Activated B cell treated with CpG ODN at 0.5 μM for 24 hours (primary cell): Measurements from ENCODE around the gene BARHL1. TPM values are rescaled to one million over a fixed set of nuclear protein-coding genes. Genes with fewer than 3 reads are reported as not detected.

ENCODE experiments used
- ATAC-seq: fragments of 200-7000 bp; cut with Tn5 transposase; one replicate; pipeline ENCODE4 v1.10.0; 2021; ENCODE audit warnings: low read depth, mild to moderate bottlenecking, moderate library complexity
- CTCF ChIA-PET: fragments of 350-600 bp; sonication (Branson Sonifier 250); formaldehyde crosslinking; loops from one replicate; lab custom pipeline; 2021; ENCODE audit warnings: antibody characterized with exemption; lab: Charles Lee
- POLR2A ChIA-PET: fragments of 350-600 bp; sonication (Branson Sonifier 250); formaldehyde crosslinking; loops from one replicate; lab custom pipeline; 2021; ENCODE audit warnings: antibody characterized with exemption; lab: Charles Lee
- DNase-seq: peaks from one replicate; pipeline ENCODE4 v3.0.0; 2022
- H3K27ac Mint-ChIP-seq: one replicate; pipeline ENCODE4 v1.8.0; 2020; ENCODE audit warnings: mixed read lengths
- H3K27me3 Mint-ChIP-seq: one replicate; pipeline ENCODE4 v1.8.0; 2021; ENCODE audit warnings: mixed read lengths
- H3K36me3 Mint-ChIP-seq: one replicate; pipeline ENCODE4 v1.8.0; 2021; ENCODE audit warnings: low read depth, mixed read lengths
- H3K4me1 Mint-ChIP-seq: one replicate; pipeline ENCODE4 v1.8.0; 2021; ENCODE audit warnings: mixed read lengths
- H3K4me3 Mint-ChIP-seq: one replicate; pipeline ENCODE4 v1.8.0; 2020; ENCODE audit warnings: mild to moderate bottlenecking, mixed read lengths
- H3K9me3 Mint-ChIP-seq: one replicate; pipeline ENCODE4 v1.8.0; 2020; ENCODE audit warnings: mixed read lengths
- CTCF ChIP-seq: fragments of 200-600 bp; IDR thresholded peaks from one replicate; pipeline ENCODE4 v1.8.0; 2022; ENCODE audit warnings: antibody characterized with exemption, mild to moderate bottlenecking
- intact Hi-C: fragments of 100-400 bp; cut with micrococcal nuclease; formaldehyde crosslinking; loops from one replicate; pipeline ENCODE4 v1.15.1; 2024
- total RNA-seq: library from RNA; stranded (reverse); gene quantifications from 2 replicates; pipeline ENCODE4 v1.2.3, GENCODE V29; 2022

The BARHL1 gene
- total RNA-seq, 1 donor from 2014 or later = not detected

- DNase-seq (no peak), ATAC-seq (no peak)
- peaks cover 9% of the 10 kb centered on the region for H3K36me3 Mint-ChIP-seq
- H3K4me3 Mint-ChIP-seq = no peak overlapping the region
- TF ChIP-seq CTCF = no peak
- peaks cover 18% of the 10 kb centered on the region for H3K4me1 Mint-ChIP-seq
- no peaks in the 10 kb centered on the region for H3K9me3 Mint-ChIP-seq
- H3K27me3 Mint-ChIP-seq = peaks cover 49% of the 10 kb centered on the region
- no peak overlapping the region for H3K27ac Mint-ChIP-seq
- ChIA-PET CTCF (no interaction called here), POLR2A (no interaction called here)
- intact Hi-C loops = loop anchor here (10.0 kb wide), 1 partner anchor 1925 kb away; the partner anchor contains the start of gene PRDM12
Measured at GRCh38 chr9:132589148-132590036, 7.0 kb downstream of the BARHL1 start.

GRCh38 chr9:132590037-132590317 is 7.6 kb downstream of the BARHL1 start:
- ATAC-seq (no peak), DNase-seq (no peak)
- POLR2A ChIA-PET = no interaction called here
- no peak overlapping the region for H3K27ac Mint-ChIP-seq
- intact Hi-C loops = loop anchor here (10.0 kb wide), 1 partner anchor 1925 kb away; the partner anchor contains the start of gene PRDM12
- H3K4me1 Mint-ChIP-seq = peaks cover 18% of the 10 kb centered on the region
- no peak for TF ChIP-seq CTCF
- CTCF ChIA-PET = no interaction called here
- H3K36me3 Mint-ChIP-seq = peaks cover 15% of the 10 kb centered on the region
- H3K4me3 Mint-ChIP-seq = no peak overlapping the region
- peaks cover 44% of the 10 kb centered on the region for H3K27me3 Mint-ChIP-seq
- H3K9me3 Mint-ChIP-seq = no peaks in the 10 kb centered on the region

- no peak for TF ChIP-seq CTCF
- H3K27ac Mint-ChIP-seq = no peak overlapping the region
- DNase-seq (no peak), ATAC-seq (no peak)
- peaks cover 18% of the 10 kb centered on the region for H3K4me1 Mint-ChIP-seq
- intact Hi-C loops = loop anchor here (10.0 kb wide), 1 partner anchor 1926 kb away; the partner anchor contains the start of gene PRDM12
- peaks cover 42% of the 10 kb centered on the region for H3K27me3 Mint-ChIP-seq
- no peaks in the 10 kb centered on the region for H3K9me3 Mint-ChIP-seq
- peaks cover 21% of the 10 kb centered on the region for H3K36me3 Mint-ChIP-seq
- H3K4me3 Mint-ChIP-seq = no peak overlapping the region
- POLR2A ChIA-PET = no interaction called here
- CTCF ChIA-PET = no interaction called here
Measured at GRCh38 chr9:132590318-132591182, 8.1 kb downstream of the BARHL1 start.

- Mint-ChIP-seq H3K27me3 (peaks cover 35% of the 10 kb centered on the region), H3K36me3 (peaks cover 28% of the 10 kb centered on the region), H3K4me1 (peaks cover 13% of the 10 kb centered on the region), H3K27ac (no peak overlapping the region), H3K9me3 (no peaks in the 10 kb centered on the region), H3K4me3 (no peak overlapping the region)
- DNase-seq = no peak
- no peak for TF ChIP-seq CTCF
- ChIA-PET POLR2A (no interaction called here), CTCF (no interaction called here)
- intact Hi-C loops = loop anchor here (10.0 kb wide), 1 partner anchor 1926 kb away; the partner anchor contains the start of gene PRDM12
- no peak for ATAC-seq
Measured at GRCh38 chr9:132591244-132591643, 8.8 kb downstream of the BARHL1 start.
